Activated CD4-positive, alpha-beta T cell treated with anti-CD3 and anti-CD28 coated beads for 48 hours (primary cell): Measurements from ENCODE around the gene RORB.

ENCODE experiments used
- DNase-seq: peaks from one replicate; pipeline ENCODE4 v3.0.0-alpha.2; 2020

The RORB gene

DNA sequence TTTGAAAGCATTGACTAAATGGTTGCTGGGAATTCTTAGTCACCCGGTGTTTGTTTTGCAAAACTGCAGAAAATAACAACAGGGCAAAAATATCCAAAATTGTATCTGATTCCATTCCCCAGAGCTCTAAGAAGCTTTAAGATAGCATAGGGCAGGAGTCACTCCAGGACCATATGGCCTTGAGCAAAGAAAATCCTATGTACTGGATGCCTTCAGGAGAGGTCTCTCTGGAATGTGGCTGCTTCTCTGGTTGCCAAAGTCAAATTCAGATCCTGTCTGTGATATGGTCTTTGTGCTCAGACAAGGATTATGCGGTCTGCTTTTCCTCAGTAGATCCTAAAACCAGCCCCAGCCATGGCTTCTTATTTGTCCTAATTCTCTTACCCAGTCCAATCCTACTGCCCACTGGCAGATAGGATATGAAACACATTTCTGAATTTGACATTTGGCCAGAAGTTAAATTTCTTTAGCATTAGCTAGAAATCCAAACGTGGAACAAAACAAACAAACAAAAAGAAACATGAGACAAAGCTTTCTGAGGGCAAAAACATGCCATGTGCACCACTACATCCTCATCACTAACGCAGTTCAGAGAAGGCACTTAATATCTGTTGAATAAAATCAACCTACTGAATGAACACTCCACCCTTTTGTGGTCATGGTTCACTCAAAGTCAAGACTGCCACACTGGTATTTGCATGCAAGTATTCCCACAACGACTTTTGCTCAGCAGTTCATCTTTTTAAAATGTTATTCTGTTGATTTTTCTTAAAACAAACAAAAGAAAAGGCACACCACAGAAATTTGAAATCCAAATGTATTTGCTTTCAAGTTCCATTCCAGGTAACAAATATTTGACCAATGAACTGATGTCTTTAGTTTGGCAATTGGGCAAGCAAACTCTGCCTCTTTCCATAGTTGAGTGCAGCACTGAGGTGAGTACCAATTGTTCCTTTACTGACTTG, 224.8 kb downstream of the RORB start:
- DNase-seq, result no peak

DNA sequence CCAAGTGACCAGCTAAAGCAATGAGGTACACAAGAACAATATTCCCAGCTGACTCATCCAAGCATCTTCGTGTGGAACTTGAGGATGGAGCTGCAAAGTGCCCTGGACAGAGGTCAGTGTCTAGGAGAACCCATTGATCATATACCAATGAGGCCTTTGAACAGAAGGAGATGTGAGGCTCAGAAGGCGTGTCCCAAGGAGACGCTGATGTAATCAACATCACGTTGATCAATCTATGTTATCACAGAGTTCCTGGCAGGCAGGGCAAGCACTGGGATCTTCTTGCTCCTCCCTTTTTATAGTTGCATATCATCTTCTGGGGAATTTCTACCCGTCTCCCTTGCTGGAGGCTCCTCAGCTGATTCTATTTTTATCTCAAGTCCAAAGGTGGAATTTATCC, 227.2 kb downstream of the RORB start:
- DNase-seq, result no peak

DNA sequence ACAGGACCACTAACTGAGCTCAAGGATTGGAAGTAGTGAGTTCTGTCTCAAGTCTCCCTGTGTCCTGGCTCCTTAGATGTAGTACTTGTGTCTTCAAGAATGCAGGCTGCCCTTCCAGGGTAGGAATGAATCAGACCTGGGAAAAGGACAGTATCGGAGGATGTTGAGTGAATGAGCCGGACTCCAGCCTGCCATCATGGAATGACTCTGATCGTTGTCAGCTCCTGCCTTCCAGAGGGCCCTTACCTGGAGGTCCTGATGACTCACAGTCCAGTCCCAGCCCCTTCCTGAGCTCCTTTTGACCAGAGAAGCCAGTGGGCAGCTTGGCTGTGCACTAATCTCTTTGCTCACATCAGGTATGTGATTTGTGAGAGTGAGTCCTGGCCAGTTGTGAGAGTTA, 229.4 kb downstream of the RORB start:
- DNase-seq, result no peak

DNA sequence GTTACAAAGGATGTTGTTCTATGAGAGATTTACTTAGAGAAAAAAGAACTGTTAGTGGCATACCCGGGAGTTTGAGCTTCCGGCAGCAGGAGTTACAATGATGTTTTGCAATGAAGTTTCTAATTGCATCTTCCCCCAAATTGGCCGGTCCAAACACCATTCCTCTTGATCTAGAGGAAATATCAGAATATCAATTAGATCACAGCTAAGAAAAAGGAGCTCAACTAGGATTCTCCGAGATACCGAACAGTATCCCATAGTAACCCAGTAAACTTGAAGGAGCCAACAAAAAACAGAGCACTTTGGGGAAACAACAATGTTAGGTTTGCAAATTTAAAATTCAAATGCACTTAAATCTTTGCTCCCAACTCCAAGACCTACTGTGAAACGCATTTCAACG, 231.0 kb downstream of the RORB start:
- DNase-seq, result no peak

DNA sequence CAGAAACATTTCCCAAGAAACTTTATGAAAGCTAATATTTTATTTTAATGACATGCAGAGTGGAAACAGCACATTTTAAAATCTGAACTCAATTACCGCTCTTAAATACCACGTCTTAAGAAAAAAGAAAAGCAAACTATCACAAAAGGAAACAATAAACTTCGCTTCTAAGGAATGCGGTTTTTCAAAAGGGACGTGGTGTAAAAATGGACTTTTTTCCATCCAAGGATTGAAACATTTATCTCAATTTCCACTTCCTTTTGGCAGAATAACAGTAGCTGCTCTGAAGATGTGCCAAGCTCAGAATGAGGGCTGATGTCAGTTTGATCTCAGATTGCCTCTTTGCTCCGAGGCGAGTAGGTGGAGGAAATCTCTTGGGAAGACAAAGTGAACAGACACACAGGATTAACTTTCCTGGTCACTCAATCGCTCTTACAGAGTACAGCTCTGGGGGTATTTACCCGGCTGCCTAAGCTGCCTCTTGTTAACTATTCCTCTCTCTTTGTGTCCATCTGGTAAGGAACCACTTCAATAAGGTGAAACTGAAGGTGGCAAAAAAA, 232.1 kb downstream of the RORB start:
- no peak for DNase-seq

DNA sequence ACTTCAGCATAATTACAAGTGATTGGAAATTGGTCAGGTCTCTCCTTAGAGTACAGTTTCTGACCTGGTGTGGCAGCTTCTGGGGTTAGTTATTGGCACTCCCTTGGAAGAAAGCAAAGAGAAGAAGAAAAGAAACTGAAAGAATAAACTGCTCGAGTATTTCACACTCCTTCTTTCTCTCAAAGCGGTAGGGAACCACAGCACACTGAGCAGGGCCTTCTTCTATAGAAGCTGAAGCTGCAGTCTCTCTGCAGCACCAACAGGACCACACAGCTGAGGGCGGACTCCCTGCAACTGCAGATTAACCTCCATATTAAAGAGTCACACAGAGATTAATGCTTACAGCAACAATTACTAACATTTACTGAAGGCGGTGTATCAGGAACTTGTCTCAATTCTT, 238.6 kb downstream of the RORB start:
- no peak for DNase-seq

DNA sequence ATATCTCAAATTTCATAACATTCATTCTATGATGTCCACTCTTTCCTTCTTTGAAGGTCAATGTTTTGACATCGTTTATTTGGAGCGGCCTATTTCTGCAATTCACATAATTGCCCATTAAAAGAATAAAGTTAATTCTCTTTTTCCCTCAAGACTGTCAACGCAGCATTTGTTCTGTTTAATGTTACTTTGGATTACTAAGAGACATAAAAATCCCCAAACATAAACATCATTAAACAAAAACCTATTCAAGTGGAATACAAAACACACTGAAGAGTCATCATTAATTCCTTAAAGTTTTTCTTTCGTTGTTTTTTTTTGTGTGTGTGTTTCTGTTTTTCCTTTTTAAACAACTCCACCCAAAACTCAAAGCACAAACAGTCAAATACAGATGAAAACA, 239.5 kb downstream of the RORB start:
- no peak for DNase-seq

DNA sequence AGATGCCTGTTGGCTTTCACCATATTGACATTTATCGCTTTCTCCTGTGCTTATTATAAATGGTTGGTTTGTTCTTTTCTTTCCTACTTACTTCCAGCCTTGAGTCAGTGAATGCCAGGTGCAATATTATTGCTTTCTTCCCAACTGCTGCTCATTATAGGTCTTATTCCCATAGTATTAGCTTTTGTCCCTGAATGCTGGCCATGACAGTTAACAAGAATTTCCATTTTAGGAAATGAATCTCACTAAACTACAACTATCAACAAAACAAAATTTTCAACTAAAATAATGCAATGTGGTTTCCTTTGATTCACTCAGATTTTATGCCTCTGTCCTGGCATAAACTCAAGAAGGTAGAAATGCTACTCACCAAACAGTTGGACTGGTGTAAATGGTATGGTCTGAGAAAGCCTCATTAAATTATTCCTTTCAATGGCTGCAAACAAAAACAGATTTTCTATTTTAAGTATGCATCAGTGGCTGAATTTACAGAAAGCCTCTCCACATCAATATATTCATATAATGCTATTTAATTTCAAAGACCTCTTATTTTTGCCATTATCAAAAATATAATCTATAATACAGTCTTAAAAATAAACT, 245.2 kb downstream of the RORB start:
- no peak for DNase-seq
